Measurements from ENCODE around the gene ARHGAP15. TPM values are rescaled to one million over a fixed set of nuclear protein-coding genes. Genes with fewer than 3 reads are reported as not detected.

ARHGAP15 gene
- total RNA-seq, 1 experiment from 2014 or later = 0.42 TPM

DNA sequence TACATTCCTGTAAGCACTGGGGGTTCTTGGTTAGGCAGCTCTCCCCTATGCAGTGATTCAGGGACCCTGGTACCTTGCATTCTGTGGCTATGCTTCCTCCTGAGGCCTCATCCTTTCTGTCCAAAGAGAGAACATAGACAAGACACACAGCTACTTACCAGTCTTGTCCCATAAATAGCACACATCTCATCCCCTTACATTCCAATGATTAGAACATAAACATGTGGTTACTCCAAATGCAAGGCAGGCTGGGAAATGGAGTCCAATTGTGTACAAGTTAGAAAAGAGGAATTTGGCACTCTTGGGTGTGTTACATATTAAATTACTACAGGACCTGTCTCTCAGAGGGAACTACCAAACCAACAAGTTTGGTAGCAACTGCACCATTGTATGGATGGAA, 171.3 kb downstream of the ARHGAP15 start:
- no peak for TF ChIP-seq CBX3 (IDR thresholded peaks at IDR 0.05; ENCODE audit: low read depth)
- Histone ChIP-seq H3K79me2 (ENCODE audit: insufficient read depth, low read length) (no peaks in the 10 kb centered on the region), H3K27me3 (ENCODE audit: insufficient read depth, low read length) (0 out of 2 replicates have a peak, but pooled peaks cover under 1% of the 10 kb centered on the region), H3K27ac (ENCODE audit: low read depth, low read length) (no peak overlapping the region), H3K9me3 (ENCODE audit: control insufficient read depth in 1 of 2, insufficient read depth in 1 of 2, low read depth in 1 of 2, low read length in 2 of 2) (no peaks in the 10 kb centered on the region), H2AFZ (ENCODE audit: low read depth, low read length, poor library complexity, severe bottlenecking) (no peak overlapping the region), H3K36me3 (ENCODE audit: control insufficient read depth in 1 of 2, insufficient read depth in 2 of 2, low read length in 2 of 2) (no peaks in the 10 kb centered on the region), H4K20me1 (ENCODE audit: insufficient read depth) (no peaks in the 10 kb centered on the region), H3K9me2 (ENCODE audit: insufficient read depth) (no peaks in the 10 kb centered on the region), H3K4me3 (replicated peaks in 1 of 2; ENCODE audit: low read depth in 1 of 2, low read length in 2 of 2) (no peak overlapping the region), H3K9ac (ENCODE audit: low read length) (no peak overlapping the region), H3K4me1 (ENCODE audit: control insufficient read depth in 1 of 2, insufficient read depth in 2 of 2, low read length in 2 of 2) (no peaks in the 10 kb centered on the region), H3K4me2 (ENCODE audit: low read length) (no peak overlapping the region)
- ChIA-PET POLR2A (no interaction called here), CTCF (no interaction called here), RAD21 (ENCODE audit: low non-redundant PET in 1 of 2, low total read pairs in 2 of 2, uncharacterized antibody in 2 of 2, unreplicated experiment in 2 of 2) (no interaction called here)
- no peak for ATAC-seq
- intact Hi-C loops (cut with micrococcal nuclease) = no loop called here
- DNase-seq (ENCODE audit: low read depth, low spot score) = no peak
- BruUV-seq (replicated peaks) = no TSS peak

- ChIA-PET RAD21 (ENCODE audit: low non-redundant PET in 1 of 2, low total read pairs in 2 of 2, uncharacterized antibody in 2 of 2, unreplicated experiment in 2 of 2) (no interaction called here), POLR2A (no interaction called here), CTCF (interaction anchor here (1.3 kb wide), 1 partner anchor 52 kb away, joined by 3 read pairs; no protein-coding TSS in a partner anchor)
- Histone ChIP-seq H3K9me2 (ENCODE audit: insufficient read depth) (no peaks in the 10 kb centered on the region), H2AFZ (ENCODE audit: low read depth, low read length, poor library complexity, severe bottlenecking) (no peak overlapping the region), H3K27ac (ENCODE audit: low read depth, low read length) (no peak overlapping the region), H3K9ac (ENCODE audit: low read length) (no peak overlapping the region), H3K36me3 (ENCODE audit: control insufficient read depth in 1 of 2, insufficient read depth in 2 of 2, low read length in 2 of 2) (no peaks in the 10 kb centered on the region), H3K4me1 (ENCODE audit: control insufficient read depth in 1 of 2, insufficient read depth in 2 of 2, low read length in 2 of 2) (no peaks in the 10 kb centered on the region), H3K4me3 (replicated peaks in 1 of 2; ENCODE audit: low read depth in 1 of 2, low read length in 2 of 2) (no peak overlapping the region), H3K9me3 (ENCODE audit: control insufficient read depth in 1 of 2, insufficient read depth in 1 of 2, low read depth in 1 of 2, low read length in 2 of 2) (no peaks in the 10 kb centered on the region), H4K20me1 (ENCODE audit: insufficient read depth) (no peaks in the 10 kb centered on the region), H3K79me2 (ENCODE audit: insufficient read depth, low read length) (no peaks in the 10 kb centered on the region), H3K4me2 (ENCODE audit: low read length) (no peak overlapping the region), H3K27me3 (ENCODE audit: insufficient read depth, low read length) (peaks cover 10% of the 10 kb centered on the region; the same call in 1 of the 2 replicates)
- intact Hi-C loops (cut with micrococcal nuclease) = no loop called here
- no TSS peak for BruUV-seq (replicated peaks)
- ATAC-seq = no peak
- TF ChIP-seq POLR2A (IDR thresholded peaks at IDR 0.05; ENCODE audit: borderline replicate concordance, extremely low read depth, insufficient read depth, insufficient read length) (no peak), CEBPB (IDR thresholded peaks at IDR 0.05; ENCODE audit: low read depth) (no peak), EZH2phosphoT487 (IDR thresholded peaks at IDR 0.05; ENCODE audit: borderline replicate concordance) (no peak), CTCF (IDR thresholded peaks at IDR 0.05 in 2 of 3, conservative IDR thresholded peaks at IDR 0.05 in 1 of 3; ENCODE audit: borderline replicate concordance in 1 of 3, insufficient read depth in 1 of 3, low read depth in 2 of 3, low read length in 2 of 3) (no peak), CBX3 (IDR thresholded peaks at IDR 0.05; ENCODE audit: low read depth) (no peak), SRF (IDR thresholded peaks at IDR 0.05; ENCODE audit: low read depth) (no peak), RAD21 (IDR thresholded peaks at IDR 0.05; ENCODE audit: low read depth) (no peak), FOSL1 (IDR thresholded peaks at IDR 0.05; ENCODE audit: low read depth) (no peak), SIN3A (IDR thresholded peaks at IDR 0.05; ENCODE audit: low read depth) (no peak), YY1 (IDR thresholded peaks at IDR 0.05; ENCODE audit: extremely low read depth, insufficient replicate concordance, low read depth, low read length) (no peak), REST (IDR thresholded peaks at IDR 0.05; ENCODE audit: low read depth) (no peak)
- TF ChIP-seq, protein P1, sequence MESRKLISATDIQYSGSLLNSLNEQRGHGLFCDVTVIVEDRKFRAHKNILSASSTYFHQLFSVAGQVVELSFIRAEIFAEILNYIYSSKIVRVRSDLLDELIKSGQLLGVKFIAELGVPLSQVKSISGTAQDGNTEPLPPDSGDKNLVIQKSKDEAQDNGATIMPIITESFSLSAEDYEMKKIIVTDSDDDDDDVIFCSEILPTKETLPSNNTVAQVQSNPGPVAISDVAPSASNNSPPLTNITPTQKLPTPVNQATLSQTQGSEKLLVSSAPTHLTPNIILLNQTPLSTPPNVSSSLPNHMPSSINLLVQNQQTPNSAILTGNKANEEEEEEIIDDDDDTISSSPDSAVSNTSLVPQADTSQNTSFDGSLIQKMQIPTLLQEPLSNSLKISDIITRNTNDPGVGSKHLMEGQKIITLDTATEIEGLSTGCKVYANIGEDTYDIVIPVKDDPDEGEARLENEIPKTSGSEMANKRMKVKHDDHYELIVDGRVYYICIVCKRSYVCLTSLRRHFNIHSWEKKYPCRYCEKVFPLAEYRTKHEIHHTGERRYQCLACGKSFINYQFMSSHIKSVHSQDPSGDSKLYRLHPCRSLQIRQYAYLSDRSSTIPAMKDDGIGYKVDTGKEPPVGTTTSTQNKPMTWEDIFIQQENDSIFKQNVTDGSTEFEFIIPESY (IDR thresholded peaks at IDR 0.05; ENCODE audit: extremely low read depth, insufficient replicate concordance, low read length) = no peak
- TF ChIP-seq, protein P2, sequence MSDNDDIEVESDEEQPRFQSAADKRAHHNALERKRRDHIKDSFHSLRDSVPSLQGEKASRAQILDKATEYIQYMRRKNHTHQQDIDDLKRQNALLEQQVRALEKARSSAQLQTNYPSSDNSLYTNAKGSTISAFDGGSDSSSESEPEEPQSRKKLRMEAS (IDR thresholded peaks at IDR 0.05) = no peak
- no peak for DNase-seq (ENCODE audit: low read depth, low spot score)
Observed at GRCh38 chr2:143311426-143311825, 182.2 kb downstream of the ARHGAP15 start.
